Kidney epithelial cell (primary cell): Measurements from ENCODE around the gene TTLL5. TPM values are rescaled to one million over a fixed set of nuclear protein-coding genes. Genes with fewer than 3 reads are reported as not detected.

Source experiments
- DNase-seq: peaks from one replicate; pipeline ENCODE4 v3.0.0-alpha.2; 2010; ENCODE audit warnings: low read depth
- H3K27me3 ChIP-seq: 2 replicates; pipeline ENCODE4 v1.6.0; 2011; ENCODE audit warnings: low read length; ENCODE audit not compliant: control insufficient read depth, insufficient read depth
- H3K36me3 ChIP-seq: 2 replicates; pipeline ENCODE4 v1.5.1; 2011; ENCODE audit warnings: low read length; ENCODE audit not compliant: control insufficient read depth, insufficient read depth
- H3K4me3 ChIP-seq: 2 replicates; pipeline ENCODE4 v1.5.1; 2011; ENCODE audit warnings: low read depth, mild to moderate bottlenecking, control low read depth, low read length
- CTCF ChIP-seq: IDR thresholded peaks from 2 replicates; pipeline ENCODE4 v1.5.1; 2011; ENCODE audit warnings: mild to moderate bottlenecking, moderate library complexity, low read length, control low read depth, inconsistent platforms; ENCODE audit not compliant: insufficient read depth, poor library complexity, severe bottlenecking
- total RNA-seq: library from RNA; depleted of rRNA; stranded (reverse); fragments of >200 nt; gene quantifications from 2 replicates; pipeline ENCODE4 v1.2.3, GENCODE V29; 2015

Gene TTLL5
- total RNA-seq, 1 donor from 2014 or later: 24.7 TPM

GRCh38 chr14:75896341-75896740, 235.3 kb downstream of the TTLL5 start:
- no peak for DNase-seq
- no peaks in the 10 kb centered on the region for H3K36me3 ChIP-seq

GRCh38 chr14:75904311-75904710, 243.3 kb downstream of the TTLL5 start:
- Histone ChIP-seq H3K36me3 (no peaks in the 10 kb centered on the region), H3K27me3 (no peaks in the 10 kb centered on the region), H3K4me3 (no peak overlapping the region)
- TF ChIP-seq CTCF: no peak
- no peak for DNase-seq

More at GRCh38 chr14:75896341-75896740, 235.3 kb downstream of the TTLL5 start:
- no peaks in the 10 kb centered on the region for H3K27me3 ChIP-seq
- TF ChIP-seq CTCF: no peak
- H3K4me3 ChIP-seq: no peak overlapping the region

- Histone ChIP-seq H3K4me3 (no peak overlapping the region), H3K36me3 (no peaks in the 10 kb centered on the region), H3K27me3 (no peaks in the 10 kb centered on the region)
- DNase-seq: no peak
- TF ChIP-seq CTCF: no peak
These were observed 244.3 kb downstream of the TTLL5 start for GRCh38 chr14:75905147-75905904.

GRCh38 chr14:75906228-75906627, 245.2 kb downstream of the TTLL5 start:
- H3K36me3 ChIP-seq: no peaks in the 10 kb centered on the region
- no peak overlapping the region for H3K4me3 ChIP-seq
- no peaks in the 10 kb centered on the region for H3K27me3 ChIP-seq
- TF ChIP-seq CTCF: no peak
- no peak for DNase-seq

- TF ChIP-seq CTCF: peak; percentile 84
- Histone ChIP-seq H3K36me3 (no peaks in the 10 kb centered on the region), H3K4me3 (no peak overlapping the region), H3K27me3 (no peaks in the 10 kb centered on the region)
- no peak for DNase-seq
These were observed 245.7 kb downstream of the TTLL5 start for GRCh38 chr14:75906680-75907280.
